ENCODE results near the gene SSBP4. TPM values are rescaled to one million over a fixed set of nuclear protein-coding genes. Genes with fewer than 3 reads are reported as not detected.

The SSBP4 gene
- total RNA-seq, 1 donor from 2014 or later: 57.7 TPM

GRCh38 chr19:18437491-18438330 lies 18.5 kb downstream of the SSBP4 start, which contains the start of gene ISYNA1:
Gene ISYNA1 (minus strand): TSS chr19:18438133. CDS start chr19:18437979, 154 bp downstream.
- TF ChIP-seq CTCF (IDR thresholded peaks at IDR 0.05; ENCODE audit: unreplicated experiment): peak; percentile 12
- peak within 1 kb of the TSS; percentile 70 for H3K4me3 Mint-ChIP-seq (ENCODE audit: low read depth)
- peaks cover 4% of the 10 kb centered on the region for H3K36me3 Mint-ChIP-seq (ENCODE audit: insufficient read depth)
- H3K27ac Mint-ChIP-seq: peak within 1 kb of the TSS; percentile 95
- DNase-seq (ENCODE audit: low spot score, unreplicated experiment): no peak
- peaks cover 22% of the 10 kb centered on the region for H3K4me1 Mint-ChIP-seq (ENCODE audit: low read depth)
- H3K9me3 Mint-ChIP-seq (ENCODE audit: low read depth): no peaks in the 10 kb centered on the region
- no peaks in the 10 kb centered on the region for H3K27me3 Mint-ChIP-seq

GRCh38 chr19:18438331-18439024 lies 19.3 kb downstream of the SSBP4 start:
- Mint-ChIP-seq H3K27me3 (no peaks in the 10 kb centered on the region), H3K4me3 (ENCODE audit: low read depth) (peak overlapping the region; percentile 58), H3K27ac (peak overlapping the region; percentile 95), H3K4me1 (ENCODE audit: low read depth) (peaks cover 22% of the 10 kb centered on the region), H3K9me3 (ENCODE audit: low read depth) (no peaks in the 10 kb centered on the region), H3K36me3 (ENCODE audit: insufficient read depth) (peaks cover 5% of the 10 kb centered on the region)
- no peak for DNase-seq (ENCODE audit: low spot score, unreplicated experiment)
- no peak for TF ChIP-seq CTCF (IDR thresholded peaks at IDR 0.05; ENCODE audit: unreplicated experiment)

- Mint-ChIP-seq H3K36me3 (ENCODE audit: insufficient read depth) (peaks cover 5% of the 10 kb centered on the region), H3K27me3 (no peaks in the 10 kb centered on the region), H3K4me1 (ENCODE audit: low read depth) (peaks cover 22% of the 10 kb centered on the region), H3K27ac (peak overlapping the region; percentile 95), H3K9me3 (ENCODE audit: low read depth) (no peaks in the 10 kb centered on the region), H3K4me3 (ENCODE audit: low read depth) (peak overlapping the region; percentile 54)
- no peak for DNase-seq (ENCODE audit: low spot score, unreplicated experiment)
- peak; percentile 24 for TF ChIP-seq CTCF (IDR thresholded peaks at IDR 0.05; ENCODE audit: unreplicated experiment)
Measured at GRCh38 chr19:18439025-18439909, 20.1 kb downstream of the SSBP4 start.

GRCh38 chr19:18439910-18440237 lies 20.7 kb downstream of the SSBP4 start:
- H3K4me3 Mint-ChIP-seq (ENCODE audit: low read depth): peak overlapping the region; percentile 54
- peak overlapping the region; percentile 95 for H3K27ac Mint-ChIP-seq
- H3K4me1 Mint-ChIP-seq (ENCODE audit: low read depth): peaks cover 22% of the 10 kb centered on the region

More at GRCh38 chr19:18439910-18440237, 20.7 kb downstream of the SSBP4 start:
- no peaks in the 10 kb centered on the region for H3K9me3 Mint-ChIP-seq (ENCODE audit: low read depth)
- TF ChIP-seq CTCF (IDR thresholded peaks at IDR 0.05; ENCODE audit: unreplicated experiment): no peak
- H3K27me3 Mint-ChIP-seq: no peaks in the 10 kb centered on the region
- DNase-seq (ENCODE audit: low spot score, unreplicated experiment): no peak
- peaks cover 5% of the 10 kb centered on the region for H3K36me3 Mint-ChIP-seq (ENCODE audit: insufficient read depth)
